GM12878 (cell line): ENCODE results near the gene S100A8. TPM values are rescaled to one million over a fixed set of nuclear protein-coding genes. Genes with fewer than 3 reads are reported as not detected.

Experiments used
- ATAC-seq: fragments of 200-7000 bp; cut with Tn5 transposase; 3 replicates; pipeline ENCODE4 v1.9.1; 2020; ENCODE audit warnings: mild to moderate bottlenecking, moderate library complexity
- BruUV-seq: library from RNA; stranded (reverse); fragments of 400-500 nt; replicated peaks from 2 replicates; lab custom pipeline; 2021; lab: Mats Ljungman, UMichigan
- CTCF ChIA-PET: fragments of 300-600 bp; sonication (Branson Sonifier 250); formaldehyde crosslinking; extraction: SDS; loops from one replicate; lab custom pipeline; 2021; ENCODE audit warnings: inconsistent platforms; lab: Yijun Ruan, JAX
- POLR2A ChIA-PET: fragments of 350-600 bp; formaldehyde crosslinking; extraction: SDS; loops from one replicate; lab custom pipeline; 2021; ENCODE audit warnings: inconsistent platforms; lab: Charles Lee
- RAD21 ChIA-PET: fragments of 300-600 bp; sonication (Branson Sonifier 250); formaldehyde crosslinking; loops from one replicate; lab custom pipeline; 2023; ENCODE audit warnings: antibody characterized with exemption; ENCODE audit not compliant: unreplicated experiment; lab: Charles Lee
- SMC1A ChIA-PET: fragments of 300-600 bp; sonication (Branson Sonifier 250); formaldehyde crosslinking; loops from one replicate; lab custom pipeline; 2023; ENCODE audit not compliant: unreplicated experiment, uncharacterized antibody; lab: Charles Lee
- DNase-seq: peaks from one replicate; pipeline ENCODE4 v3.0.0-alpha.2; 2011; ENCODE audit warnings: low read depth, low spot score
- FAIRE-seq: peaks from 3 replicates; lab custom pipeline; 2011; peaks lifted over from hg19 to GRCh38; lab: Jason Lieb, UNC
- H2AFZ ChIP-seq: 2 replicates; pipeline ENCODE4 v1.6.0; 2011; ENCODE audit warnings: low read depth, low read length, control low read depth; ENCODE audit not compliant: control insufficient read depth
- H3K27ac ChIP-seq: 2 replicates; pipeline ENCODE4 v1.5.1; 2011; ENCODE audit warnings: control low read depth; ENCODE audit not compliant: control insufficient read depth, insufficient read depth
- H3K27me3 ChIP-seq, 2 experiments: replicated peaks in 1 of 2; 2 replicates each; pipeline versions ENCODE4 v1.6.0 to v1.6.1; 2011; ENCODE audit warnings: low read length in 1 of 2; ENCODE audit not compliant: control insufficient read depth in 2 of 2, insufficient read depth in 2 of 2
- H3K36me3 ChIP-seq, 2 experiments: 2 replicates each; pipeline ENCODE4 v1.5.1; 2011; ENCODE audit warnings: low read length in 1 of 2; ENCODE audit not compliant: control insufficient read depth in 2 of 2, insufficient read depth in 2 of 2
- H3K4me1 ChIP-seq: 2 replicates; pipeline ENCODE4 v1.6.1; 2011; ENCODE audit warnings: mild to moderate bottlenecking, low read length, moderate library complexity, mixed read lengths; ENCODE audit not compliant: control insufficient read depth, insufficient read depth
- H3K4me2 ChIP-seq: 2 replicates; pipeline ENCODE4 v1.6.0; 2011; ENCODE audit warnings: control low read depth; ENCODE audit not compliant: control insufficient read depth, insufficient read depth
- H3K4me3 ChIP-seq: fragments of 200-600 bp; sonication (generic); 2 replicates; pipeline ENCODE4 v1.5.1; 2016
- H3K79me2 ChIP-seq: 2 replicates; pipeline ENCODE4 v1.6.0; 2011; ENCODE audit warnings: low read length; ENCODE audit not compliant: control insufficient read depth, insufficient read depth
- H3K9ac ChIP-seq: 2 replicates; pipeline ENCODE4 v1.8.0; 2011; ENCODE audit warnings: low read length, control low read depth, mixed read lengths; ENCODE audit not compliant: control insufficient read depth, insufficient read depth
- H3K9me3 ChIP-seq: replicated peaks from 3 replicates; pipeline ENCODE4 v1.5.1; 2011; ENCODE audit warnings: mild to moderate bottlenecking, low read length; ENCODE audit not compliant: control insufficient read depth, insufficient read depth
- H4K20me1 ChIP-seq: 2 replicates; pipeline ENCODE4 v1.6.0; 2011; ENCODE audit not compliant: control insufficient read depth, insufficient read depth
- ASH2L ChIP-seq: fragments of 300-600, 200-600 bp; sonication (generic); IDR thresholded peaks from 2 replicates; pipeline ENCODE4 v1.6.1; 2017; ENCODE audit warnings: low read depth, mild to moderate bottlenecking, borderline replicate concordance
- CBFB ChIP-seq: IDR thresholded peaks from 2 replicates; pipeline ENCODE4 v1.6.1; 2016; ENCODE audit warnings: antibody characterized with exemption, low read depth
- CEBPB ChIP-seq, 2 experiments: fragments of 150-350 bp in 1 of 2; IDR thresholded peaks; 2 replicates each; pipeline ENCODE4 v1.6.1; 2012 to 2014; ENCODE audit warnings: low read depth in 2 of 2, low read length in 2 of 2, borderline replicate concordance in 1 of 2, inconsistent platforms in 1 of 2
- POLR2A ChIP-seq: IDR thresholded peaks from 2 replicates; pipeline ENCODE4 v1.6.1; 2011; ENCODE audit warnings: low read depth, mild to moderate bottlenecking, low read length
- RAD21 ChIP-seq: IDR thresholded peaks from 2 replicates; pipeline ENCODE4 v1.6.1; 2011; ENCODE audit warnings: mild to moderate bottlenecking, low read depth, low read length, moderate library complexity; ENCODE audit not compliant: insufficient read depth
- WGBS: methylation state at CpG from one replicate; pipeline ENCODE4 v1.1.6; 2016; ENCODE audit warnings: low lambda C conversion rate; ENCODE audit not compliant: insufficient replicate concordance, insufficient coverage; ENCODE audit errors: missing lambda C conversion rate; 5-methylcytosine and 5-hydroxymethylcytosine counted together
- in situ Hi-C: fragments of 300-500 bp; cut with MboI; formaldehyde crosslinking; loops from 9 replicates; pipeline ENCODE4 v1.14.3; 2018; ENCODE audit warnings: mixed read lengths
- intact Hi-C: fragments of 100-400 bp; cut with micrococcal nuclease; formaldehyde crosslinking; loops from one replicate; pipeline ENCODE4 v1.14.2; 2022; ENCODE audit not compliant: unreplicated experiment
- polyA plus RNA-seq, 11 experiments: library from polyadenylated mRNA; depleted of rRNA in 4 of 11; unstranded in 6 of 11; stranded (reverse) in 5 of 11; fragments of >200 nt; fragmentation: Nextera tagmentation in 4 of 11; fragmentation: Illumina TruSeq in 1 of 11; extraction: Ambion mirVana in 4 of 11; extraction: Trizol in 1 of 11; gene quantifications; 1 replicate in 1 of 11; 2 replicates in 10 of 11; pipeline versions ENCODE4 v1.2.1 to v1.2.3, GENCODE V29; 2011 to 2016; ENCODE audit warnings: inconsistent platforms in 2 of 11, missing spikeins in 2 of 11, low read depth in 1 of 11
- total RNA-seq, 4 experiments: library from RNA; depleted of rRNA in 3 of 4; stranded (reverse); fragments of >200 nt in 3 of 4; fragmentation: Illumina TruSeq in 1 of 4; extraction: Trizol in 1 of 4; gene quantifications; 2 replicates each; pipeline versions ENCODE4 v1.2.1 to v1.2.3, GENCODE V29; 2013 to 2021
- TF ChIP-seq, protein P1 (sequence below): fragments of 450-650 bp; formaldehyde crosslinking; IDR thresholded peaks from 2 replicates; pipeline ENCODE4 v1.4.0; 2020; ENCODE audit warnings: mild to moderate bottlenecking, moderate library complexity
- TF ChIP-seq, protein P2 (sequence below): fragments of 450-650 bp; IDR thresholded peaks from 2 replicates; pipeline ENCODE4 v1.6.1; 2017; ENCODE audit warnings: antibody characterized with exemption, mild to moderate bottlenecking, moderate library complexity
- TF ChIP-seq, protein P3 (sequence below): fragments of 450-650 bp; conservative IDR thresholded peaks from 2 replicates; pipeline ENCODE4 v1.6.1; 2017; ENCODE audit warnings: mild to moderate bottlenecking, moderate library complexity
- TF ChIP-seq, protein P4 (sequence below): IDR thresholded peaks from 2 replicates; pipeline ENCODE4 v1.6.1; 2011; ENCODE audit warnings: low read depth, low read length, improper control_type of control experiment, borderline replicate concordance

The S100A8 gene
- total and polyA plus RNA-seq, 10 of the 15 experiments (the other 5 are each of a cell fraction or from before 2014, with no cell fraction given) = 0.28 TPM; not detected in 9

DNA sequence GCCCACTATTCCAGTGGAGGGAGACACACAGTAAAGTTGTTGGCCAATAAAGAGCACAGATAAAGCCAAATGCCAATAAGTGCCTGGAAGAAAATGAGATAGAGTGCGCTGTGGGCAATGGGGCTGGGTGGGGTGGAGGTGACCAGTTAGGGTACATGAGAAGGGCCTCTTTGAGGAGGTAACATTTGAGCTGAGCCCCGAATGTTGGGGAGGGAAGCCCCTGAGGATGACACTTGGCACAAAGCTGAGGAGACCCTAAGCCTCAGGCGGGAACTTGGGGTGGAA lies 32.2 kb downstream of the S100A8 start:
- no peak overlapping the region for H3K4me2 ChIP-seq
- WGBS = 33% methylated on average over 3 of the region's 3 CpGs
- H4K20me1 ChIP-seq = no peaks in the 10 kb centered on the region
- no TSS peak for BruUV-seq
- DNase-seq (no peak), ATAC-seq (no peak), FAIRE-seq (no peak)
- ChIA-PET POLR2A (no interaction called here), RAD21 (interaction anchor here (2.8 kb wide), 1 partner anchor 137 kb away, joined by 18 read pairs; no protein-coding TSS in a partner anchor), CTCF (interaction anchor here (1.4 to 2.7 kb wide), 3 partner anchors 64 to 140 kb away, joined by 5 to 41 read pairs (median 5); no protein-coding TSS in a partner anchor), SMC1A (interaction anchor here (3.1 kb wide), 1 partner anchor 136 kb away, joined by 14 read pairs; no protein-coding TSS in a partner anchor)
- no peaks in the 10 kb centered on the region for H3K36me3 ChIP-seq
- H3K79me2 ChIP-seq = no peaks in the 10 kb centered on the region
- TF ChIP-seq POLR2A = no peak
- TF ChIP-seq, protein P1, sequence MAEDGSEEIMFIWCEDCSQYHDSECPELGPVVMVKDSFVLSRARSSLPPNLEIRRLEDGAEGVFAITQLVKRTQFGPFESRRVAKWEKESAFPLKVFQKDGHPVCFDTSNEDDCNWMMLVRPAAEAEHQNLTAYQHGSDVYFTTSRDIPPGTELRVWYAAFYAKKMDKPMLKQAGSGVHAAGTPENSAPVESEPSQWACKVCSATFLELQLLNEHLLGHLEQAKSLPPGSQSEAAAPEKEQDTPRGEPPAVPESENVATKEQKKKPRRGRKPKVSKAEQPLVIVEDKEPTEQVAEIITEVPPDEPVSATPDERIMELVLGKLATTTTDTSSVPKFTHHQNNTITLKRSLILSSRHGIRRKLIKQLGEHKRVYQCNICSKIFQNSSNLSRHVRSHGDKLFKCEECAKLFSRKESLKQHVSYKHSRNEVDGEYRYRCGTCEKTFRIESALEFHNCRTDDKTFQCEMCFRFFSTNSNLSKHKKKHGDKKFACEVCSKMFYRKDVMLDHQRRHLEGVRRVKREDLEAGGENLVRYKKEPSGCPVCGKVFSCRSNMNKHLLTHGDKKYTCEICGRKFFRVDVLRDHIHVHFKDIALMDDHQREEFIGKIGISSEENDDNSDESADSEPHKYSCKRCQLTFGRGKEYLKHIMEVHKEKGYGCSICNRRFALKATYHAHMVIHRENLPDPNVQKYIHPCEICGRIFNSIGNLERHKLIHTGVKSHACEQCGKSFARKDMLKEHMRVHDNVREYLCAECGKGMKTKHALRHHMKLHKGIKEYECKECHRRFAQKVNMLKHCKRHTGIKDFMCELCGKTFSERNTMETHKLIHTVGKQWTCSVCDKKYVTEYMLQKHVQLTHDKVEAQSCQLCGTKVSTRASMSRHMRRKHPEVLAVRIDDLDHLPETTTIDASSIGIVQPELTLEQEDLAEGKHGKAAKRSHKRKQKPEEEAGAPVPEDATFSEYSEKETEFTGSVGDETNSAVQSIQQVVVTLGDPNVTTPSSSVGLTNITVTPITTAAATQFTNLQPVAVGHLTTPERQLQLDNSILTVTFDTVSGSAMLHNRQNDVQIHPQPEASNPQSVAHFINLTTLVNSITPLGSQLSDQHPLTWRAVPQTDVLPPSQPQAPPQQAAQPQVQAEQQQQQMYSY (CRISPR knock-in tag) = no peak
- TF ChIP-seq ASH2L = no peak
- TF ChIP-seq, protein P2, sequence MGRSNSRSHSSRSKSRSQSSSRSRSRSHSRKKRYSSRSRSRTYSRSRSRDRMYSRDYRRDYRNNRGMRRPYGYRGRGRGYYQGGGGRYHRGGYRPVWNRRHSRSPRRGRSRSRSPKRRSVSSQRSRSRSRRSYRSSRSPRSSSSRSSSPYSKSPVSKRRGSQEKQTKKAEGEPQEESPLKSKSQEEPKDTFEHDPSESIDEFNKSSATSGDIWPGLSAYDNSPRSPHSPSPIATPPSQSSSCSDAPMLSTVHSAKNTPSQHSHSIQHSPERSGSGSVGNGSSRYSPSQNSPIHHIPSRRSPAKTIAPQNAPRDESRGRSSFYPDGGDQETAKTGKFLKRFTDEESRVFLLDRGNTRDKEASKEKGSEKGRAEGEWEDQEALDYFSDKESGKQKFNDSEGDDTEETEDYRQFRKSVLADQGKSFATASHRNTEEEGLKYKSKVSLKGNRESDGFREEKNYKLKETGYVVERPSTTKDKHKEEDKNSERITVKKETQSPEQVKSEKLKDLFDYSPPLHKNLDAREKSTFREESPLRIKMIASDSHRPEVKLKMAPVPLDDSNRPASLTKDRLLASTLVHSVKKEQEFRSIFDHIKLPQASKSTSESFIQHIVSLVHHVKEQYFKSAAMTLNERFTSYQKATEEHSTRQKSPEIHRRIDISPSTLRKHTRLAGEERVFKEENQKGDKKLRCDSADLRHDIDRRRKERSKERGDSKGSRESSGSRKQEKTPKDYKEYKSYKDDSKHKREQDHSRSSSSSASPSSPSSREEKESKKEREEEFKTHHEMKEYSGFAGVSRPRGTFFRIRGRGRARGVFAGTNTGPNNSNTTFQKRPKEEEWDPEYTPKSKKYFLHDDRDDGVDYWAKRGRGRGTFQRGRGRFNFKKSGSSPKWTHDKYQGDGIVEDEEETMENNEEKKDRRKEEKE = no peak
- TF ChIP-seq, protein P3, sequence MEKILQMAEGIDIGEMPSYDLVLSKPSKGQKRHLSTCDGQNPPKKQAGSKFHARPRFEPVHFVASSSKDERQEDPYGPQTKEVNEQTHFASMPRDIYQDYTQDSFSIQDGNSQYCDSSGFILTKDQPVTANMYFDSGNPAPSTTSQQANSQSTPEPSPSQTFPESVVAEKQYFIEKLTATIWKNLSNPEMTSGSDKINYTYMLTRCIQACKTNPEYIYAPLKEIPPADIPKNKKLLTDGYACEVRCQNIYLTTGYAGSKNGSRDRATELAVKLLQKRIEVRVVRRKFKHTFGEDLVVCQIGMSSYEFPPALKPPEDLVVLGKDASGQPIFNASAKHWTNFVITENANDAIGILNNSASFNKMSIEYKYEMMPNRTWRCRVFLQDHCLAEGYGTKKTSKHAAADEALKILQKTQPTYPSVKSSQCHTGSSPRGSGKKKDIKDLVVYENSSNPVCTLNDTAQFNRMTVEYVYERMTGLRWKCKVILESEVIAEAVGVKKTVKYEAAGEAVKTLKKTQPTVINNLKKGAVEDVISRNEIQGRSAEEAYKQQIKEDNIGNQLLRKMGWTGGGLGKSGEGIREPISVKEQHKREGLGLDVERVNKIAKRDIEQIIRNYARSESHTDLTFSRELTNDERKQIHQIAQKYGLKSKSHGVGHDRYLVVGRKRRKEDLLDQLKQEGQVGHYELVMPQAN = no peak
- TF ChIP-seq CEBPB (IDR thresholded peaks at IDR 0.05; ENCODE audit: borderline replicate concordance in 1 of 2, low read depth in 2 of 2, low read length in 2 of 2) = no peak
- no peak for TF ChIP-seq CBFB
- no peak for TF ChIP-seq RAD21
- TF ChIP-seq, protein P4, sequence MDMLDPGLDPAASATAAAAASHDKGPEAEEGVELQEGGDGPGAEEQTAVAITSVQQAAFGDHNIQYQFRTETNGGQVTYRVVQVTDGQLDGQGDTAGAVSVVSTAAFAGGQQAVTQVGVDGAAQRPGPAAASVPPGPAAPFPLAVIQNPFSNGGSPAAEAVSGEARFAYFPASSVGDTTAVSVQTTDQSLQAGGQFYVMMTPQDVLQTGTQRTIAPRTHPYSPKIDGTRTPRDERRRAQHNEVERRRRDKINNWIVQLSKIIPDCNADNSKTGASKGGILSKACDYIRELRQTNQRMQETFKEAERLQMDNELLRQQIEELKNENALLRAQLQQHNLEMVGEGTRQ = no peak
- in situ Hi-C loops = no loop called here
- no peak overlapping the region for H2AFZ ChIP-seq
- H3K27ac ChIP-seq = no peak overlapping the region
- H3K4me1 ChIP-seq = peaks cover 6% of the 10 kb centered on the region
- intact Hi-C loops = no loop called here
- H3K27me3 ChIP-seq = no peaks in the 10 kb centered on the region
- H3K4me3 ChIP-seq = no peak overlapping the region
- H3K9me3 ChIP-seq = no peaks in the 10 kb centered on the region
- no peak overlapping the region for H3K9ac ChIP-seq
